Fibroblast of the aortic adventitia (primary cell): Measurements from ENCODE around the gene KCNQ5. TPM values are rescaled to one million over a fixed set of nuclear protein-coding genes. Genes with fewer than 3 reads are reported as not detected.

Experiments
- DNase-seq: peaks from one replicate; pipeline ENCODE4 v3.0.0-alpha.2; 2010; ENCODE audit warnings: low read depth
- H3K4me3 ChIP-seq: 2 replicates; pipeline ENCODE4 v1.5.1; 2011; ENCODE audit warnings: low read depth, mild to moderate bottlenecking, control low read depth, low read length, moderate library complexity
- total RNA-seq: library from RNA; depleted of rRNA; stranded (reverse); fragments of >200 nt; gene quantifications from 2 replicates; pipeline ENCODE4 v1.2.3, GENCODE V29; 2012; ENCODE audit warnings: low replicate concordance
- TF ChIP-seq, protein P1 (sequence below): IDR thresholded peaks from 2 replicates; pipeline ENCODE4 v1.5.1; 2011; ENCODE audit warnings: mild to moderate bottlenecking, low read length, control low read depth, inconsistent platforms; ENCODE audit not compliant: insufficient read depth

The KCNQ5 gene
- total RNA-seq, 1 donor, result 9.4 TPM

DNA sequence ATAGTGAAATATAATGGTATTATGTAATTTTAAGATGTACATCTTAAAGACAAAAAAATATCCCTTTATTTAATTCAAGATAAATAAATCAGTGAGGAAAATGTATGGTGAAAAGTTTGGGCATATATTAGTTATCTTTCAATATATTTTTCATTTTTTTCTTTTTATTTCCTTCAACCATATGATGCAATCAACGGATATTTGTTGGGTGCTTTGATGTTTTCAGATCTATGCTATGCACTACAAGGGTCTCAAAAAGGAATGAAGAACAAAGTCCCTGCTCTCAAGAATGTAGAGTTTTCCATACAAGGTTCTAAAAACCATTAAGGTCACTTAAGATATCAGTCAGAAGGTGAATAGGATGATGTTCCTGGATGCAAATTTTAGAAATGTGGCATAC, 345.5 kb downstream of the KCNQ5 start:
- no peak overlapping the region for H3K4me3 ChIP-seq
- no peak for DNase-seq
- TF ChIP-seq, protein P1, sequence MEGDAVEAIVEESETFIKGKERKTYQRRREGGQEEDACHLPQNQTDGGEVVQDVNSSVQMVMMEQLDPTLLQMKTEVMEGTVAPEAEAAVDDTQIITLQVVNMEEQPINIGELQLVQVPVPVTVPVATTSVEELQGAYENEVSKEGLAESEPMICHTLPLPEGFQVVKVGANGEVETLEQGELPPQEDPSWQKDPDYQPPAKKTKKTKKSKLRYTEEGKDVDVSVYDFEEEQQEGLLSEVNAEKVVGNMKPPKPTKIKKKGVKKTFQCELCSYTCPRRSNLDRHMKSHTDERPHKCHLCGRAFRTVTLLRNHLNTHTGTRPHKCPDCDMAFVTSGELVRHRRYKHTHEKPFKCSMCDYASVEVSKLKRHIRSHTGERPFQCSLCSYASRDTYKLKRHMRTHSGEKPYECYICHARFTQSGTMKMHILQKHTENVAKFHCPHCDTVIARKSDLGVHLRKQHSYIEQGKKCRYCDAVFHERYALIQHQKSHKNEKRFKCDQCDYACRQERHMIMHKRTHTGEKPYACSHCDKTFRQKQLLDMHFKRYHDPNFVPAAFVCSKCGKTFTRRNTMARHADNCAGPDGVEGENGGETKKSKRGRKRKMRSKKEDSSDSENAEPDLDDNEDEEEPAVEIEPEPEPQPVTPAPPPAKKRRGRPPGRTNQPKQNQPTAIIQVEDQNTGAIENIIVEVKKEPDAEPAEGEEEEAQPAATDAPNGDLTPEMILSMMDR, result no peak

DNA sequence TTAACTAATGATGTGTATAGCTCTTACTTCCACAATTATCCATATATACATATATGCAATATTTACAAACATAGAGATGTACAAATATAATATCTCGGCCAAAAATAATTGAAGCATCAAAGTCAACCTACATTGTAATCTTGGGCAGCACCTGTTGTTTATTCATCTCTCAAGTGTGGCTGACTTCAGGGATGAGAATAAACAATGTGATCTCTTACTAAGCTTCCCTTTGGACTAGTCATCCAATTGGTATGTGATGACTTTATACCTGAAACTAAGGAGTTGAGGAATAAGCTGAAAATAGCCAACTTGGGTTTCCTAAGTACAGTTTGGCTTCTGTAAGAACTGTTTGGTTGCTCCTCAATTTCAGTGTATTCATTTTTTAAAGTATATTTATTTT, 346.8 kb downstream of the KCNQ5 start:
- TF ChIP-seq, protein P1, result no peak
- DNase-seq, result no peak
- no peak overlapping the region for H3K4me3 ChIP-seq

DNA sequence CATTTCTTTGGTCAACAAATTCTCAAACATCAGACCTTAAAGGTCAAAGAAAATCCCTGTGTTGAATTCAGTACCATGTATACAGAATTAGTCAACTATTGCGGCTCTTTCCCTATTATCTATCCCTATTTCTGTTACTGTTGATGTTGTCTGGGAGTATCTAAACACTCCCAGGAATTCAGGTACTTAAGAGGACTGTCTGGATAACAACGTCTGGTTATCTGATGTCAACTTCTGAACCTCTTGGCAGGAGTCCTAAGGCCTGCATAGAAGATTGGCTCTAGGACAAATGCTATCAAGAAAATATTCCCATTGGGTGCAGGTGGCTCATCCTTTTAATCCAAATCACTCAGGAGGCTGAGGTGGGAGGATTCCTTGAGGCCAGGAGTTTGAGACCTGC, 347.8 kb downstream of the KCNQ5 start:
- TF ChIP-seq, protein P1, result no peak
- no peak overlapping the region for H3K4me3 ChIP-seq
- no peak for DNase-seq

DNA sequence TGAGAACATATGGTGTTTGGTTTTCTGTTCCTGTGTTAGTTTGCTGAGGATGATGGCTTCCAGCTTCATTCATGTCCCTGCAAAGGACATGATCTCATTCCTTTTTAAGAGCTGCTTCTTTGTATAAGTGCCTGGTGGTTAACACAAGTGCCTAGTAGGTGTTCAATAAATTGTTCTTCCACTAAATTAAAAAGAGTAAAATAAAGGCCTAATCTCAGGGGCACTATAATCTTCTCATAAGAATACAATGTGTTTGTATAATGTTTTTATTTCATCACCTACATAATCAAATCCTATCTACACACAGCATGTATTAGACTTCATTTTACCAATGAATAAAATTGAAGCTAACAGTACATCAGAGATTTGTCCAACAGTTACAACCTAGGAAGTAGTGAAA, 350.7 kb downstream of the KCNQ5 start:
- no peak overlapping the region for H3K4me3 ChIP-seq
- DNase-seq, result no peak
- TF ChIP-seq, protein P1, result no peak

DNA sequence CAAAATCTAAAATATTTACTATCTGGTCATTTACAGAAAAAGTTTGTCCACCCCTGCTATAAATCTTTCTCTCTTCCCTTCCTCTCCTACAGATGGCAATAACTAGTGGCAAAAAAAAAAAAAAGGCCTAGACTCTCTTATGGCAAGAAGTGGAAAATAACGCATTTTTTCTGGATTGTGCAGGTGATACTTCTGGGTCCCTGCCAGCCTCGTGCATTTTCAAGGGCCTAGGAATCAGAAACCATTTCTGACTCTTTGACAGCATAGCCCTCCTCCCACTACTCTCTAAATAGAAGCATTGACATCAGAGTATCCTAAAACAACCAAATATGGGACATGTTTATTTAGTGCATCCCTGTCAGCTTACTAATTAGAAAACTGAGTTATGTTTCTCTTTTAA, 352.4 kb downstream of the KCNQ5 start:
- DNase-seq, result no peak

DNA sequence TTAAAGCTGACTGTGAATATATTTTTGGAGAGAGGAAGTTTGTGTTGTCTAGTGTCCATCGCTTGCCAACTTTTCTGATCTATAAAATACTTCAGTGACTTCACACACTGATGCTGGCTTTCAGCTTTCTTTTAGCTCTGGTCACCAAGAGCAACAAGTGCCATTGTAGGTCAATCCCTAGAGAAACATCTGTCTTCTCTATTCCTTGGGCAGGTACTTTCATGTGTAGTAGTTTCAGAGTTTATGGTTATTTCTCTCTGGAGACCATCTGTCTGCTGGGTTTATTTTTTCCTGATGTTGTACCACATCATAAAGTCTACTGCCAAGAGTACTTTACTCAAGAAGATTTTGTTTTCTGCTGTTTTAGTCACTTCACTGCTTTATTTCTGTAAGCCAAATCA, 353.5 kb downstream of the KCNQ5 start:
- DNase-seq, result no peak
- no peak overlapping the region for H3K4me3 ChIP-seq
- TF ChIP-seq, protein P1, result no peak

More for the DNA sequence above, 352.4 kb downstream of the KCNQ5 start:
- TF ChIP-seq, protein P1, result no peak
- H3K4me3 ChIP-seq, result no peak overlapping the region

DNA sequence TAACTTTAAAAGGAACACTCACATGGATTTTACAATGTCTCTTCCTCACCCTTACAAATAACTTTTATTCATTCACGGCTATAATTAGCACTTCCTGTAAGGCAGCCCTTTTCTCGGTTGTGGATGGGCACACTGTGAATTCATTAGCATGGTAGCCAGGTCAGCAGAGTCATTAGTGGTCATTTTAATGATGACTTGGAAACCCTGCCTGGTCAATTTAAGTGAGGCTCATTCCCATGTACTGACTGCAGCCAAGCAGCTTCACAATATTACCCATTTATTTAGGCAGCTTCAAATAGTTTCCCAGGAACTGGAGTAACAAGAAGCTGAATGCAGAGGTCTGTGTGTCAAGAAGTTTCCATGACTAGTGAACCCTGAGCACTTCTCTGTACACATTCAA, 354.6 kb downstream of the KCNQ5 start:
- no peak for DNase-seq
- TF ChIP-seq, protein P1, result no peak
- H3K4me3 ChIP-seq, result no peak overlapping the region
